ENCODE results near the gene VBP1.
"Not testable (repeated sequence)": the region's sequence is repeated elsewhere in the genome, so short reads cannot be mapped to it uniquely, and the experiment has no call there.

Gene VBP1

GRCh38 chrX:155266439-155266838 lies 50.2 kb downstream of the VBP1 start:
- no peak for DNase-seq

- DNase-seq = not testable (repeated sequence)
Observed at GRCh38 chrX:155267995-155268394, 51.7 kb downstream of the VBP1 start.

GRCh38 chrX:155270969-155271368 lies 54.7 kb downstream of the VBP1 start:
- DNase-seq = no peak

GRCh38 chrX:155279873-155280272 lies 63.6 kb downstream of the VBP1 start:
- no peak for DNase-seq

All from NCI-H2171 (cell line).